Epithelial cell of esophagus (primary cell): Measurements from ENCODE around the gene FAM98C.

Experiments
- DNase-seq: peaks from one replicate; pipeline ENCODE4 v3.0.0; 2010; ENCODE audit warnings: low read depth
- H3K4me3 ChIP-seq: 2 replicates; pipeline ENCODE4 v1.5.1; 2011; ENCODE audit warnings: mild to moderate bottlenecking, low read length, control low read depth
- TF ChIP-seq, protein P1 (sequence below): IDR thresholded peaks from 2 replicates; pipeline ENCODE4 v1.5.1; 2011; ENCODE audit warnings: low read depth, mild to moderate bottlenecking, low read length, control low read depth, inconsistent platforms; ENCODE audit not compliant: insufficient read depth; ENCODE audit errors: missing control alignments

Gene FAM98C

DNA sequence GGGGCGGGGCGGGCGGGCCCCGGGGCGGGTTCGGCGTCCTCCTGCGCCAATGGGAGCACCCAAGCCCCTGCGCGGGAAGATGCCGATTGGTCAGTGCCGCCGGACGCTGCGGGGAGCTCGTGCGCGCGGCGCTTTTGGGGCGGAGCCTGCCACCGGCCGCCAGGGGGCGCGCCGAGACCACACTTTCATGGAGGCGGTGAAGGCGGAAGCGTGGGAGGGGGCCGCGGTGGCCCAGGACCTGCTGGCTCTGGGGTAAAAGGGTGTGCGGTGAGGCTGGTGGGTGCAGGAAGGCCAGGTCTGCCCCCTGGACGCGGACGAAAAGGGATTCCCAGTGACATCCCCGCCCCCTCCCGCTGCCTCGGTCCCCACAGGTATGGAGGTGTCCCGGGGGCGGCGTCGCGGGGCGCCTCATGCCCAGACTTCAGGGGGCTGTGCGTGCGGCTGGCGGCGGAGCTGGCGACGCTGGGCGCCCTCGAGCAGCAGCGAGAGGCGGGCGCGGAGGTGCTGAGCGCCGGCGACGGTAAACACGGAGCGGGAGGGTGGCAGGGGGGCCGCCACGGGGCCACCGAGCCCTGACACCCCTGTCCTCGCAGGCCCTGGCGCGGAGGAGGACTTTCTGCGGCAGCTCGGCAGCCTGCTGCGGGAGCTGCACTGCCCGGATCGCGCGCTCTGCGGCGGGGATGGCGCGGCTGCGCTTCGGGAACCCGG, at the start of gene FAM98C:
Gene FAM98C (plus strand): TSS at position 127 of the 708 bp plus-strand sequence. CDS start 61 bp downstream, at position 188.
- TF ChIP-seq, protein P1, sequence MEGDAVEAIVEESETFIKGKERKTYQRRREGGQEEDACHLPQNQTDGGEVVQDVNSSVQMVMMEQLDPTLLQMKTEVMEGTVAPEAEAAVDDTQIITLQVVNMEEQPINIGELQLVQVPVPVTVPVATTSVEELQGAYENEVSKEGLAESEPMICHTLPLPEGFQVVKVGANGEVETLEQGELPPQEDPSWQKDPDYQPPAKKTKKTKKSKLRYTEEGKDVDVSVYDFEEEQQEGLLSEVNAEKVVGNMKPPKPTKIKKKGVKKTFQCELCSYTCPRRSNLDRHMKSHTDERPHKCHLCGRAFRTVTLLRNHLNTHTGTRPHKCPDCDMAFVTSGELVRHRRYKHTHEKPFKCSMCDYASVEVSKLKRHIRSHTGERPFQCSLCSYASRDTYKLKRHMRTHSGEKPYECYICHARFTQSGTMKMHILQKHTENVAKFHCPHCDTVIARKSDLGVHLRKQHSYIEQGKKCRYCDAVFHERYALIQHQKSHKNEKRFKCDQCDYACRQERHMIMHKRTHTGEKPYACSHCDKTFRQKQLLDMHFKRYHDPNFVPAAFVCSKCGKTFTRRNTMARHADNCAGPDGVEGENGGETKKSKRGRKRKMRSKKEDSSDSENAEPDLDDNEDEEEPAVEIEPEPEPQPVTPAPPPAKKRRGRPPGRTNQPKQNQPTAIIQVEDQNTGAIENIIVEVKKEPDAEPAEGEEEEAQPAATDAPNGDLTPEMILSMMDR: peak; percentile 61
- peak within 1 kb of the TSS; percentile 83 for H3K4me3 ChIP-seq
- DNase-seq: peak; percentile 98

DNA sequence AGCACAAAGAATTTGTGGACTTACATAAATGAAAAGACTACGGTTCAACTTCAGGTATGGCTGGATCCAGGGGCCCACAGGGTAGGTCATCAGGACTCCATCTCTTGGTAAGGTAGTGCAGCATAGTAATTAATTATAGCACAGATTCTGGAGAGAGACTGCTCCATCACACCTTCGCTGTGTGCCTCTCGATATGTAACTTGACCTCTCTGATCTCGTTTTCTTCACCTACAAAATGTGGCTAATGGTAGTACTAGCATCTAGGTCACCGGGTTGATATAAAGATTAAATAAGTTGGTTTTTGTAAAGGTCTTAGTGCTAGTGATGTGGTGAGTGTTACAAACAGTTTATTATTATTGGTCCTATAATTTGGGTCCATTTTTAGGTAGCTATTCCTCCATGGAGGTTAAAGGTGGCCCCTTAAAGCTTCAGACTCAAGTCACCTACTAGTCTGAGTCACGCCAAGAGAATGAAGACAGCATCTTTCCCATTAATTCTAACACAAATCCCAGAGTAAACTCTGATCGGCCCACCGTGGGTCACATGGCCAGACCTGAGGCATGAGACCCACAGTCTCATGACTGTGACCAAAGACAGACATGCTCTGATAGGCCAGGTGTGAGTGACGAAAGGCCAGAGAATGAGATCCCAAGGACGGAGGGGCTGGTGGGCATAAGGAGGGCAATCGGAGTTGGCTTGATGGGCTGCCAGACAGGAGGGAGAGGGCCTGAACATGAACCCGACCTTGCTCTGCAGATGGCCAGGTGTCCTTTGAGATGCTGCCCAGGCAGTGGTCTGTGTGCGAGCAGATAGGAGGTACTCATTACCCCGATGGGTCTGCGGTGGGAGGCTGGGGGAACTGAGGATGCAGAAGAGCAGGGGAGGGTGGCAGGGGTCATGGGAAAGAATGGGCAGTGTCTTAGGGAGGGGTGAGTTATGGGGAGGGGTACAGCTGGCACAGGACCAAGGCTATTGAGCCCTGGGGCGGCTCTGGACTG, 46.9 kb upstream of the FAM98C start:
- TF ChIP-seq, protein P1: no peak
- no peak for DNase-seq
- no peak overlapping the region for H3K4me3 ChIP-seq

DNA sequence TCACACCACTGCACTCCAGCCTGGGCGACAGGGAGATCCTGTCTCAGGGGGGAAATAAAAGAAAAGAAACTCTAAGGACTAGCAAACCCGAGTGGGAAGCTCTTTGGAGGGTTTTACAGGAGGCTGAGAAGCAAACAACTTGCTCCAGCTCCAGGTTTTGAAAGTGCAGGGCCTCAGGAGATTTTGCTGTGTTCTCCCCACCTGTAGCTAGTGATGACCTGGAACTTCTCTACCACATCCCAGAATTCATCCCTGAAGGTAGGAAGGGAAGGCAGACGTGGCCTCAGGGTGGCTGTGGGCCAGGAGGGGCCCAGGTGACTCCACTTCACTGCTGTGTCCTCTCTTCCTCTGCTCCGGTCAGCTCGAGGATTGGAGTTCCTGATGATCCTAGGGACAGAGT, 44.8 kb upstream of the FAM98C start:
- DNase-seq: no peak
- TF ChIP-seq, protein P1: no peak
- H3K4me3 ChIP-seq: no peak overlapping the region

DNA sequence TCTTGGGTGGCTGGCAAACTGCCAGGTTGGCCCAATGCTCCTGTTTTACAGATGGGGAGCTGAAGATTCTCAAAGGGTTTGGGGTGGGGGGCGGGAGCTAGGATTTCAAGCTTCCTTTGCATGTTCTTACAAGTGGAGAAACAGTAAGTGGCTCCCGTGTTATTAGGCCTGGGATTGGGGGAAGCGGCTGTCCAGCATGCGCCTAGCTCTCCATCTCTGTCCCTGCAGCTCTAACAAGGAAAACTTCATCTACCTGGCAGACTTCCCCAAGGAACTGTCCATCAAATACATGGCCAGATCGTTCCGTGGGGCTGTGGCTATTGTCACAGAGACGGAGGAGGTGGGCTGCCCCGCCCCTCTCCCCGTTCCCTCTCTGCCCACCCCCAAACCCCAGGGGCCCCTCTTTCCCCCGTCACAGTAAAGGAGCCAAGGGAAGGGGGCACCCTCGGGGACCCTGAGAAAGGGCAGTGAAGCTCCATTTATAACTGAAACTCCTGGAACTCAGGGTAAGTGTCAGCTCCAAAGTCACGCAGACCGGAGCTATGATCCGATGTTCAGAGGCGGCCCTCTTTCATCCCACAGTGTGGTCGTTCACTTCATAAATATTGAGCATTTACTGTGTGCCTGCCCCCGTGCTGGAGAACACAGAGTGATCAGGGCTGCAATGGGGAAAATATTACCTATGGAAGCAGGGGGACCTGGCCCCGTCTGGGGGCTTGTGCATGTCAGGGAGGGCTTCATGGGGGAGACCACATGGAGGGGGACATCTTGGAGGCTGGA, 43.5 kb upstream of the FAM98C start:
- no peak for DNase-seq
- H3K4me3 ChIP-seq: no peak overlapping the region
- TF ChIP-seq, protein P1: no peak

DNA sequence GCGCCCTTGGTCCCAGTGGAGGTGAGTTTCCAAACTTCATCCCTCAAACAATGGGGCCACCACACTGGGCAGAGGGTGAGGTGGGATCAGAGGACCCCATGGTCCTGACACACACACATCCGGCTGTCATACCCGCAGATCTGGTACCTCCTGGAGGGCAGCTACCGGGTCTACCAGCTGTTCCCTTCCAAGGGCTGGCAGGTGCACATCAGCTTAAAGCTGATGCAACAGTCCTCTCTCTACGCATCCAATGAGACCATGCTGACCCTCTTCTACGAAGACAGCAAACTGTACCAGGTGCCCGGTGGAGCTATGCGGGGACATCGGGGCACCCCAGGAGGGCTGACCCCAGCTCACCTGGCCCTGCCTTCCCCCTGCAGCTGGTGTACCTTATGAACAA, 42.5 kb upstream of the FAM98C start:
- no peak for DNase-seq

DNA sequence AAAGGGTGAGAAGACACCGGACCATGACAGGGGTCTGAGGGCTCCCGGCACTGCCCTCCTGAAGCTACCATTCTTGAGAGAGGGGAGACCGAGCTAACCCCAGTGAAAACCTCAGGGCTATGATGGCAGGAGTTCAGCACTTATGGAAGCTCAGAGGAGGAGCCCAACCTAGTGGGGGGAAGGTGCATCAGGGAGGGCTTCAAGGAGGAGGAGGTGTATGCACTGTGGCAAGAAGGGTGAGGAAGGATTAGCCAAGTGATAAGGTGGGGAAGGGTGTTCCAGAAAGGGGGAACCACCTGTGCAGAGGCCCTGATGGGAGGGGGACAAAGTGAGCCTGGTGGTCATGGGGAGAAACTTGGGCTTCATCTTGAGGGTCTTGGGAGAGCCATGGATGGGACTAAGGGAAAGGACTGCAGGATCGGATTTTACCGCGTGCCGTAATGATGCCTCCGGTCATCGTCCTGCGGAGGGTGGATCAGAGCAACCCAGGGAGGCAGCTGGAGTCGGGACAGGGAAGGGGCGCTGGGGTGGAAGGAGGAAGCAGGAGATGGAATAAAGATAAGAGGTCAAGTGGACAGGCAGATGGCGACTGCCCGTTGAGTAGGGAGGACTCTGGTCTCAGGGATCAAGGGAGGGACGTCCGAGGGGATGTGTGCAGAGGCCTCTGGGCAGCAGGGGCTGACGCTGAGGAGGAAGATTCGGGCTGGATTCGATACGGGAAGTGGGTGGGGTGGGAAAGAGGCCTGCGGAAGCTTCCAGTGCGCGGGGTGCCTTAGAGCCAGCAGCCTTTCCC, 41.9 kb upstream of the FAM98C start:
- no peak for DNase-seq
- H3K4me3 ChIP-seq: peak overlapping the region; percentile 60
- TF ChIP-seq, protein P1: no peak

More for the DNA sequence above, 42.5 kb upstream of the FAM98C start:
- TF ChIP-seq, protein P1: no peak
- no peak overlapping the region for H3K4me3 ChIP-seq
